HK-2 (cell line): ENCODE results near the gene CDK9.
A peak's percentile ranks its signal among the peaks of the same experiment; 100 is the strongest.

ENCODE experiments used
- DNase-seq: peaks from one replicate; pipeline ENCODE4 v3.0.0-alpha.2; 2018; ENCODE audit not compliant: unreplicated experiment

The CDK9 gene

DNA sequence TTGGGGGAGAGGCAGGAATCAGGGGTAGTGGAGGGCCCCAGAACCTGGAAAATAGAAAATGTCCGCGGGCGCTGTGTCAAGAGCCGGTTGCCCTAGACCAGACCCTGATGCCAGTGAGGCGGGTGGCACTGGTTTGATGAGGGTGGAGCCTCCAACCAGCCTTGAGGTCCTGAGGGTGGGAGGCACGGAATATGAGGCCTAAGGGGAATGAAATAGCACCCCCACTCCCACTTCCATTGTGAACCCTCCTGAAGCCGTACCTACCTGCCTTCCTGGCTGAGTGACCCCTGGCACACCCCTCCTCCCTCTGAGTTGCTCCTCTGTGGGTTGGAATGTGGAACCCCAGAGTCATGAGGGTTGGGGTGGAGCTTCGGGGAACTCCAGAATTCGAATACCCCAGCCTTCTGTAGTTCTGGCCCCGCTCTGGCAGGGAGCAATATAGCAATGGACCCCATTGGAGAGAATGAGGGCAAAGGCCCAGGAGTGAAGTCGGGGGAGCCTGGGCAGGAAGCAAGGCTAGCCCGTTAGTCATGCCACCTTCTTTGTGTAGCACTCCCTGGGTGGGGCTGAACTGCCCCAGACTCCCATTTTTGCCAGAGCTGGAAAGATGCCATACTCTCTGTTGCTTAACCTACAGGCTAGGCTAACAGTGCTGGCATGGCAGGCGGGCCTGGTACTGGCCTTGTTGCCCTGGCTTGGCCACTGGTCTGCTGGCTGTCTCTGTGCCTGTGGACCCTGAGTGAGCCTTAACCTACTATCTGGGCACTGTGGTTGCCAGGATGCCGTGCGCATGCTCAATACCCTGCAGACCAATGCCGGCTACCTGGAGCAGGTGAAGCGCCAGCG is 17.9 kb downstream of the CDK9 start:
- DNase-seq: peak; percentile 57

- DNase-seq: no peak
These were observed 19.8 kb downstream of the CDK9 start for GRCh38 chr9:127805620-127806019.

GRCh38 chr9:127806871-127807270 is 21.0 kb downstream of the CDK9 start:
- DNase-seq: no peak

DNA sequence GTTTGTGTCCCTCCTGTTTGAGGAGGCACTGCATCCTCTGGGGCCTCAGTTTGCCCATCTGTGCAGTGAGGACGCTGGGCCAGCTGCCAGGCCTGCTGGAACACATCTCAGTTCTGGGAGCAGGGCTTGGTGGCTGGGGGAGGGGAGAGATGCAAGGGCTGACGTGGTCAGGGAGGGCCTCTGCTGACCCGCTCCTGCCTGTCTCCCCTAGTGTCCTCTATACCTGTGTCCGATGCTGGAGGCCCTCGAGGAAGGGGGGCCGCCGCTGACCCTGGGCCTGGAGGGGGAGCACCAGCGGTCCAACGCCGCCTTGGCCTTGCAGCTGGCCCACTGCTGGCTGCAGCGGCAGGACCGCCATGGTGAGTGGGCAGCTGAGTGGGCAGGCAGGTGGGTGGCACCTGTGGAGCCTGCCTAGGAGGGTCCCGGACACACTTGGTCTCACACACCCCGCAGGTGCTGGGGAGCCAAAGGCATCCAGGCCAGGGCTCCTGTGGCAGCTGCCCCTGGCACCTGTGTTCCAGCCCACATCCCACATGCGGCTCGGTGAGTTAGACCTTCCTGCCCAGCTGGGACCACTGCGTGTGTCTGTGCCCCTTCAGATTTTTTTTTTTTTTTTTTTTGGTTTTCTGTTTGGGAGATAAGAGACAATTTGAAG is 22.6 kb downstream of the CDK9 start:
- no peak for DNase-seq

DNA sequence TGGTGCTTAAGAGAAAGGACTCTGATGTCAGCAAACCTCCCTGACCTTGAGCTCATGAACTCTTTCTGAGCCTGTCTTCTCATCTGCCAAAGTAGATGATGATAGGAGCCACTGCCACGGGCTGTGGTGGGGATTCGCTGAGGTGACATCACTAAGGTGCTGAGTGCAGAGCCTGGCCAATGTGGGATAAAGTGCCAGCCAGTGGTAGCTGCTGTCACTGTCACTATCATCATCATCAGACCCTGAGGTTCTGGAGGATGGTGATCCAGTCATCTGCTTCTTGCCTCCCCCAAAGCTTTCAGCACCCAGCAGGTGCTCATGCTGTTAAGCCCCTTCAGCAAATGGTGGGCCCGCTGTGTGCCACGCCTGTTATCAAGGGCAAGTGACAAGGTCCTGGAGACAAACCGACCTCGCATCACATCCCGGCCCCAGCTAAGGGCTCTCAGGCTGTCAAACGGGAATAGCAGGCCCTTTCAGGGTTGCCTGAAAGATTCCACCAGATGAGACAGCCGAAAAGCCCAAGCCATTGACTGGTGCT is 23.2 kb downstream of the CDK9 start:
- no peak for DNase-seq

DNA sequence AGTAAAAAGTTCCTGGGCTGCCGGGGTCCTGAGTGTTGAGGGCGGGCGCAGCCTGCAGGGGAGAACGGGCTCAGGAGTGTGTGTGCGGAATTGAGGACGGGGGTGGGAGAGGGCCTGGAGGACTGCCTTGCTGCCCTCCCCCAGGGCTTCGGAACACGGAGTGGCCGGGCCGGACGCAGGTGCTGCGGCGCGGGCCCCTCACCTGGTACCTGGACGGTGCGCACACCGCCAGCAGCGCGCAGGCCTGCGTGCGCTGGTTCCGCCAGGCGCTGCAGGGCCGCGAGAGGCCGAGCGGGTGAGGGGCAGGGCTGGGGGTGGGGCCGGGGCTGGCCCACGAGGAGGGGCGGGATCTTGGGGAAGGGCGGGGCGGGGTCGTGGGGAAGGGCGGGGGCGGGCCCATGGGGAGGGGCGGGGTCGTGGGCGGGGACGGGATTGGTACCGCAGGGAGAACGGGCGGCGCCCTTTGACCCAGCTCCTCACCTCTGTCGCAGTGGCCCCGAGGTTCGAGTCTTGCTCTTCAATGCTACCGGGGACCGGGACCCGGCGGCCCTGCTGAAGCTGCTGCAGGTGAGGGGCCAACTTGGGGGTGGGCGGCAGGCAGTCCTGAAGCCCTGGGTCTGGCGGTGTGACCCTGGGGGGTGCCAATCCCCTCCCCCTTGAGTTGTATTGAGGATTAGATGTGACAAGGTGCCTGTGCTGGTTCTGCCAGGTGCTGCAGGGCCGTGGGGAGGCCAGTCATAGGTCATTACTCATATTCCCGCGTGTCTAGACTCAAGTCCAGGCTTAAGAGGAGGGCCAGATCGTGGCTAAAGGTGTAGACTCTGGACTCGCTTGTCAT is 23.9 kb downstream of the CDK9 start:
- DNase-seq: no peak

DNA sequence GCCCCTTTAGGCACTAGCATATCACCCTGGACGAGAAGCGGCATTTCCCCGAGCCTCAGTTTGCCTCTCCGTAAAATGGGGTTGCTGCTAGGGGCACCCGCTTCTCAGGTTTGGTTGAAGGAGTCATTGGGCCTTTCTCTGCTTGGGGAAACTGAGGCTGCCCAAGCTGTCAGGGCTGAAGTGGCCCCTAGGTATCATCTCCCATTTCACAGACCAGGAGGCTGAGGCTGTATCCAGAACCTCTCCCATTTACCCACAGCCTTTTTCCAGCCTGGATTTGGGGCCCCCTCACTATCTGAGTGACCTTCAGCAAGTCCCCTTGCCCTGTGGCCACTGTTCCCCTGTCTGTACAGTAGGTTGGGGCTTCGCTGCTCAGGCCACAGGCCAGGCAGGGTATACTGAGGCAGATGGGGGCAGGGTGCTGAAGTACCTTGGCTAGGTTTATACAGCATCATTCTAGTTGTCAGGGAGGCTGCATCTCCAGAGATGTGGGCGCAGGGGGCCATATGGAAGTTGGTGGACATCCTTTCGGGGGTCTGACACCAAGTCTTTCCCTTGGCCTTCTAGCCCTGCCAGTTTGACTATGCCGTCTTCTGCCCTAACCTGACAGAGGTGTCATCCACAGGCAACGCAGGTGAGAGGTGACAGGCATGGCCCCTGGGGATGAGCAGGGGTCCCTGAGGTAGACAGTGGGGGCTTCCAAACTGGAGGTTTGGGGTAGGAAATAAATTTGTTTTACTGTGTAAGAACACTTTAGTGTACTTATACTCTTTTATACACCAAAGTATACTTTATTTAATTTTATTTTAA is 24.7 kb downstream of the CDK9 start:
- DNase-seq: no peak

- DNase-seq: no peak
These were observed 26.2 kb downstream of the CDK9 start for GRCh38 chr9:127812011-127812410.

GRCh38 chr9:127812936-127813675 is 27.3 kb downstream of the CDK9 start:
- DNase-seq: no peak

DNA sequence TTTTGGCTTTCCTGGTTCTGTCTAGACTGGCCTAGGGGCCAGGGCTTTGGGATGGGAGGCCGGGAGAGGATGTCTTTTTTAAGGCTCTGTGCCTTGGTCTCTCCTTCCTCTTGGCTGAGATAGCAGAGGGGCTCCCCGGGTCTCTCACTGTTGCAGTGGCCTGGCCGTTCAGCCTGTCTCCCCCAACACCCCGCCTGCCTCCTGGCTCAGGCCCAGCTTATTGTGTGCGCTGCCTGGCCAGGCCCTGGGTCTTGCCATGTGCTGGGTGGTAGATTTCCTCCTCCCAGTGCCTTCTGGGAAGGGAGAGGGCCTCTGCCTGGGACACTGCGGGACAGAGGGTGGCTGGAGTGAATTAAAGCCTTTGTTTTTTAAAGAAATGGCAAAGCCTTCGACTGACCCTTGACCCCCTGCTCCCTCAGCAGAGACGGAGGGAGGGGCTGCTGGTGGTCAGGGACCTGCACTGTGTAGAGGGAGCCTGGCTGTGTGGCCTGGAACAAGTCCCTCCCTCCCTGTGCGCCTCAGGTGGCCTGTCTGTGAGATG is 27.9 kb downstream of the CDK9 start:
- no peak for DNase-seq

DNA sequence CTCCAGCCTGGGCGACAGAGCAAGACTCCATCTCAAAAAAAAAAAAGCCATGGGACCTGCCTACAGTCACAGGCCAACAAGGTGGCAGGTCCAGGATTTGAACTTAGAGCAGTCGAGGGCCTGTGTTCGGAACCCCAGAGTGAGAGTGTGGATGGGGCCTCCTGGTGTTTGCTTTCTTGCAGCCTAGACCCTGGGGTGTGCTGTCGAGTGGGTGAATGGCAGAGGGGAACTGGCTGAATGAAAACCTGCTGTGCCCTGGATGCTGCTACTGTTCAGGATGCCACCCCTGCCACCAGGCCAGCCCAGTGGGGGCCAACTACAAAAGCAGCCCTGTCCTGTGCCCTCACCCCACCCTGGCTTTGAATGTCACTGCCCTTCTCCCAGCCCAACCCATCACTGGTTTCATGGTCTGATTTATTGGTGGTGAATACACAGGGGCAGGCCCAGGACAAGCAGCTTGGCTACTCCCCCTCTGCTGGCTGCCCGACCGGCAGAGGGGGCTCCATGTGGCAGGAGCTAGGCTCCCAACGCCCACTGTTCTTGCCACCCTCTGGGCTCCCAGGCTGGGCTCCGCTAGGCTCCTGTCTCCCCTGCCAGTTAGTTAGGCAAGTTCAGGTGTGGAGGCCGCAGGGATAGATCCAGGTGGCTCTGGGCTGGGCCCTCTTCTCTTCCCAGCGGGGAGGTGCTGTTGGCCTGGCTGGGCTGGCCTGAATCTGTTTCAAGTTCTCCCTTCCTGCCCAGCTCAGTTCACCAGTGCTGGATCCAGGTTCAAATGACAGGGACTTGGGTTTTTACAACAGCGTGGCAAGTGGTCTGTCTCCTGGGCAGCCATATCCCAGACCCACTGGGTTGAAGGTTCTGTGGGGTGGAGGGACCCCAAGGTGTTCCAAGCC is 29.0 kb downstream of the CDK9 start:
- no peak for DNase-seq

DNA sequence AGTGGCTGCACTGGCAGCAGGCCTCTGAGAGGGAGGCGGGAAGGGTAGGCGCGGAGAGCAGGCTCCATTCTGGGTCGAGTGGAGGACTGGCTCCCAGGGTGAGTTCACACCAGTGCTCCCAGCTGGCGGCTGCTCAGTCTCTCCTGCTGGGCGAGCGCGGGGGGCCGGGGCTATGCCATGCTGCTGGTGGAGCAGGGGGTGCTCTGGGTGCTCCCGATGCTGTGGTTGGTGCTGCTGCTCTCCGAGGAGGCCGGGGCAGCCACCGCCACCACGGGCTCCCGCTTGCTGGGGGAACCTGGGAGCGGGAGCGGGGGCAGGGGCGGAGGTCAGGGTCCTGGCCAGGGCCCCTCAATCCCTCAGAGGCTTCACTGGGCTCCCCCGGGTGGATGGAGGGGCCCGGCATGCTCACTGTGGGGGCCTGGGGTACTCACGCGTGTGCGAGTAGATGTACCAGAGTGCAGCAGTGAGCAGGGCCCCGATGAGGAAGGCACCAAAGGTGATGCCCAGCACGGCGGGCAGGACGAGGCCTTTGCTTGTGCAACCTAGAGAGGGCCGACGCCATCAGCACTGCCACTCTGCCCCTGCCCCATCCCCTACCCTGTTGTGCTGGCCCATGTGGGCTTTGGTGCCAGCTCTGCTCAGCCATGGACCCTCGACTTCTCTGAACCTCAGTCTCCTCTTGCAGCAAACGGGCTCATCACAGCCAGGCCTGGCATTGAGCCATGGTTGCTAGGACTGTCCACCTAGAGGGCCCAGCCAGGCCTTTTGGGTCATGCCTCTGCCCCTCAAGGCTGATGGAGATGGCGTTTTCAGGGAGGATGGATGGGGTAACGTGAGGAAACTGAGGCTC is 29.9 kb downstream of the CDK9 start:
- DNase-seq: no peak

DNA sequence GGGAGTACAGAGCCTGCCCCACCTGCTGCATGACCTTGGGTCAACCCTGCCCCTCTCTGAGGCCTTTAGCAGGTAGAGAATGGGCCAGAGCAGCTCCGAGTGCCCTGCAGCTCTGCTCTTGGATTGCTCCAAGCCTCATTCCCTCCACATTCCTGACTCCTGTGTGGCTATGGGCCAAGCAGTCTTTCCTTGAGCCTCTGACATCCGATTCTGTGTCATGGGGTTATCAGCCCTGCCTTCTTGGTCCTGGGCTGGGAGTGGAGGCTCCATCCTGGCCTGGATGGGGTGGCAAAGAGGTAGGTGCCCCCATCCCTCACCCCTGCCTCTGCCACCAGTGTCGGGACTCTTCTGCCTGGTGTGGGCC is 30.5 kb downstream of the CDK9 start:
- no peak for DNase-seq

GRCh38 chr9:127816728-127817127 is 30.9 kb downstream of the CDK9 start:
- DNase-seq: no peak

DNA sequence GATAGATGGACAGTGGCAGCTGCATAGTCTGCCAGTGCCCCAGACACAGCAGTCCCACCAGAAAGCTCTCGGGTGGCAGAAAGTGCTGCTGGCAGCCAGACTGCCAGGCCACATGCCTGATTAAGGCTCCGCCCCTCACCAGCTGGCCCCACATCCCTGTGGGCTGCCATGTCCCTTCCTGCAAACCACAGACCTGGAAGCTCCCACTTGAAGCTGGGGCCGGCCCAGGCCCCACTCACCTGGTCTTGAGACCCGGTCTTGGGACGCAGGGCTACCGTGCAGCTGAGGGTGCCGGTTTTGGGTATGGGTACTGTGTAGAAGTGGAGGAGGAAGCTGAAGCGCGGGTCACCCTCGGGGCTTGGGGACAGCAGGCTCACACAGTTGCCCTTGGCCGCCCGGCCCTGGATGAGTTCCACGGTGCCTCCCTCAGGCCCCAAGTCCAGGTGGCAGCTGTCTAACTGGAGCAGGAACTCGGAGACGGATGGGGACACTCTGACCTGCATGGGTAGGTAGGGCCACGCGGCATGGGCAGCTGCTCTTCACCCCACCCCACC is 32.1 kb downstream of the CDK9 start:
- no peak for DNase-seq

DNA sequence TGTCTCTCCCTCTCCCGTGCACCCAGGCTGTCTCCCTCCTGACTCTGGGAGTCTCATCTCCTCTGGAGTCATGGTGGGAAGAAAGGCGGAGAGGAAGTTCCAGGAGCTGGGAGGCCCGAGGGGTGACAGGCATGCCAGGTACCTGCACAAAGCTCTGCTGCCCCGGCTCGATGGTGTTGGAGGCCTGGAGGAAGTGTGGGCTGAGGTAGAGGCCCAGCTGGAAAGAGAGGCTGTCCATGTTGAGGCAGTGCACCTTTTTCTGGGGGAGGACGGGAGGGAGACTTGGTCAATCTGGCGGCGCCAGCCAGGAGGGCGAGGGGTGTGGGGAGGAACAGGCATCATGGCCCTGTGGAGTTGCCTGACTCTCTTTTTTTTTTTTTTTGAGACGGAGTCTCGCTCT is 32.7 kb downstream of the CDK9 start:
- no peak for DNase-seq

- no peak for DNase-seq
These were observed 36.3 kb downstream of the CDK9 start for GRCh38 chr9:127822108-127822507.
